ENCODE data around the gene OPRL1.

DNA sequence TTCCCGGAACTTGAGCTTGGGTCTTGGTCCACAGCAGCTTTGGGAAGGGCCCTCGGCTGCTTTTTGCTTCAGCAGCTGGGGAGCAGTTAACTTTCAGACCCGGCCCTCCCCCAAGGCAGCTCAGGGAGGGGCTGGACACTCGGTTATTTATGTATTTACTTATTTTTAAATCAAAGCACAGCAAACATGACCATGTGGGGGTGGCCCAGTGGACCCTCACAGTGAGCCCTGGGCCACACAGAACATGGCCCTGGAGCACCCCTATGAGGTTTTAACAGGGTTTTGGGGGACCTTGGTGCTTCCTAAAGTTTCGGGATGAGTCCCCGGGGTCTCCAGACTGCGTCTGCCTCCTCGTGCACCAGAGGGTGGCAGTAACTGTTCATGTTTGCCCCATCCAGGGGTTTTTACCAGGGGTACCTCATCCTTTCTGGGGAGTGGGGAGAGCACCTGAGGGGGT, 54.1 kb downstream of the OPRL1 start:
- peak in 1 of 2 donors; percentile 22 for TF ChIP-seq CTCF (conservative IDR thresholded peaks at IDR 0.05 in 1 of 2, IDR thresholded peaks at IDR 0.05 in 1 of 2; ENCODE audit: extremely low read depth in 1 of 2, insufficient read depth in 1 of 2, low read depth in 1 of 2, low read length in 2 of 2)
- no peak for TF ChIP-seq EZH2 (IDR thresholded peaks at IDR 0.05; ENCODE audit: borderline replicate concordance, low read length)
